K562 (cell line): ENCODE data around the gene WDR72. TPM values are rescaled to one million over a fixed set of nuclear protein-coding genes. Genes with fewer than 3 reads are reported as not detected.

Experiments used
- ATAC-seq: fragments of 200-7000 bp; cut with Tn5 transposase; 3 replicates; pipeline ENCODE4 v1.9.1; 2020; ENCODE audit warnings: moderate library complexity
- BruUV-seq: library from RNA; stranded (reverse); fragments of 400-500 nt; replicated peaks from 2 replicates; lab custom pipeline; 2021; lab: Mats Ljungman, UMichigan
- CTCF ChIA-PET: fragments of 300-600 bp; formaldehyde crosslinking; extraction: SDS; loops from one replicate; lab custom pipeline; 2021; ENCODE audit warnings: low intra/inter-chr PET ratio; lab: Yijun Ruan, JAX
- POLR2A ChIA-PET: fragments of 300-600, 350-650 bp; sonication (Branson Sonifier 250); formaldehyde crosslinking; extraction: SDS; loops from one replicate; lab custom pipeline; 2021; ENCODE audit warnings: antibody characterized with exemption, inconsistent platforms; lab: Yijun Ruan, JAX
- DNase-seq, 4 experiments: peaks; one replicate each; pipeline versions ENCODE4 v3.0.0 to v3.0.0-alpha.2; 2011 to 2018; ENCODE audit warnings: low spot score in 3 of 4, mixed read lengths in 3 of 4; ENCODE audit errors: extremely low read depth in 1 of 4
- FAIRE-seq: peaks from 2 replicates; lab custom pipeline; 2011; peaks lifted over from hg19 to GRCh38; lab: Jason Lieb, UNC
- H2AFZ ChIP-seq: 2 replicates; pipeline ENCODE4 v1.6.0; 2011; ENCODE audit warnings: low read depth, low read length, control low read depth, inconsistent platforms
- H3K27ac ChIP-seq: fragments of 200-600 bp; 3 replicates; pipeline ENCODE4 v1.8.0; 2011; ENCODE audit warnings: low read depth, mild to moderate bottlenecking, control low read depth, inconsistent platforms, low read length, moderate library complexity, mixed read lengths; ENCODE audit errors: extremely low read depth
- H3K27me3 ChIP-seq, 2 experiments: fragments of 300-600 bp in 1 of 2; 2 replicates in 1 of 2; 3 replicates in 1 of 2; pipeline versions ENCODE4 v1.6.0 to v1.8.0; 2011; ENCODE audit warnings: inconsistent platforms in 2 of 2, low read length in 2 of 2, mild to moderate bottlenecking in 1 of 2, mixed read lengths in 1 of 2, moderate library complexity in 1 of 2; ENCODE audit not compliant: control insufficient read depth in 2 of 2, insufficient read depth in 2 of 2
- H3K36me3 ChIP-seq: fragments of 300-600 bp; 3 replicates; pipeline ENCODE4 v1.8.0; 2011; ENCODE audit warnings: mild to moderate bottlenecking, low read length, inconsistent platforms; ENCODE audit not compliant: control insufficient read depth, insufficient read depth
- H3K4me1 ChIP-seq, 2 experiments: fragments of 200-600 bp in 1 of 2; replicated peaks in 1 of 2; 2 replicates in 1 of 2; 3 replicates in 1 of 2; pipeline versions ENCODE4 v1.5.1 to v1.8.0; 2011; ENCODE audit warnings: inconsistent platforms in 2 of 2, low read length in 2 of 2, mild to moderate bottlenecking in 1 of 2, mixed read lengths in 1 of 2, moderate library complexity in 1 of 2; ENCODE audit not compliant: control insufficient read depth in 2 of 2, insufficient read depth in 2 of 2
- H3K4me2 ChIP-seq: 2 replicates; pipeline ENCODE4 v1.6.1; 2011; ENCODE audit warnings: low read length, control low read depth, inconsistent platforms, mixed read lengths; ENCODE audit not compliant: insufficient read depth
- H3K4me3 ChIP-seq: fragments of 200-600 bp; sonication (generic), shearing (Covaris generic); 2 replicates; pipeline ENCODE4 v1.5.1; 2016; ENCODE audit warnings: control low read depth, inconsistent platforms
- H3K79me2 ChIP-seq: fragments of 200-600 bp; 3 replicates; pipeline ENCODE4 v1.8.0; 2011; ENCODE audit warnings: low read length, inconsistent platforms; ENCODE audit not compliant: control insufficient read depth, insufficient read depth
- H3K9ac ChIP-seq, 2 experiments: 2 replicates each; pipeline versions ENCODE4 v1.6.0 to v1.6.1; 2011; ENCODE audit warnings: low read depth in 2 of 2, low read length in 2 of 2, control low read depth in 1 of 2, inconsistent platforms in 1 of 2, mild to moderate bottlenecking in 1 of 2, mixed read lengths in 1 of 2; ENCODE audit not compliant: insufficient read depth in 1 of 2
- H3K9me1 ChIP-seq: one replicate; pipeline ENCODE4 v1.6.0; 2011; ENCODE audit warnings: inconsistent platforms, mild to moderate bottlenecking, low read length, moderate library complexity; ENCODE audit not compliant: control insufficient read depth, insufficient read depth
- H3K9me3 ChIP-seq: replicated peaks from 2 replicates; pipeline ENCODE4 v1.5.1; 2011; ENCODE audit warnings: low read depth, low read length, inconsistent platforms; ENCODE audit not compliant: control insufficient read depth, insufficient read depth
- H4K20me1 ChIP-seq: replicated peaks from 2 replicates; pipeline ENCODE4 v1.6.1; 2011; ENCODE audit warnings: low read length, inconsistent platforms, mixed read lengths; ENCODE audit not compliant: control insufficient read depth, insufficient read depth
- BDP1 ChIP-seq: IDR thresholded peaks from 3 replicates; pipeline ENCODE4 v1.6.1; 2011; ENCODE audit not compliant: insufficient read length, insufficient read depth
- BRD4 ChIP-seq: fragments of 200-600 bp; sonication (generic); IDR thresholded peaks from 2 replicates; pipeline ENCODE4 v1.6.1; 2017; ENCODE audit warnings: inconsistent platforms
- CBX2 ChIP-seq: fragments of 200-600 bp; sonication (generic); IDR thresholded peaks from one replicate; pipeline ENCODE4 v1.6.1; 2012; ENCODE audit warnings: mild to moderate bottlenecking, low read length, inconsistent platforms; ENCODE audit not compliant: insufficient read depth, poor library complexity, severe bottlenecking
- CTCF ChIP-seq, 3 experiments: IDR thresholded peaks in 2 of 3; conservative IDR thresholded peaks in 1 of 3; 2 replicates each; pipeline ENCODE4 v1.5.1; 2011 to 2012; ENCODE audit warnings: low read length in 3 of 3, mild to moderate bottlenecking in 3 of 3, control low read depth in 2 of 3, improper control_type of control experiment in 1 of 3, inconsistent platforms in 1 of 3, low read depth in 1 of 3, mixed read lengths in 1 of 3, moderate library complexity in 1 of 3; ENCODE audit not compliant: insufficient read depth in 2 of 3
- EHMT2 ChIP-seq: fragments of 450-650 bp; IDR thresholded peaks from 2 replicates; pipeline ENCODE4 v1.6.1; 2018; ENCODE audit warnings: antibody characterized with exemption
- ERF ChIP-seq: fragments of 450-650 bp; formaldehyde crosslinking; IDR thresholded peaks from 2 replicates; pipeline ENCODE4 v1.4.0; 2020; ENCODE audit warnings: mild to moderate bottlenecking, mixed read lengths
- FOXA3 ChIP-seq, 2 experiments: fragments of 450-650 bp in 1 of 2; sonication (generic) in 1 of 2; formaldehyde crosslinking; IDR thresholded peaks in 1 of 2; conservative IDR thresholded peaks in 1 of 2; 2 replicates each; pipeline versions ENCODE4 v1.4.0 to v1.8.0; 2020 to 2022; ENCODE audit warnings: mild to moderate bottlenecking in 2 of 2, missing genetic modification reagents in 1 of 2
- GATA2 ChIP-seq: sonication (generic); formaldehyde crosslinking; IDR thresholded peaks from 2 replicates; pipeline ENCODE4 v1.4.0; 2020; ENCODE audit warnings: mild to moderate bottlenecking, missing genetic modification reagents
- HMG20B ChIP-seq: fragments of 250-450 bp; sonication (Bioruptor Pico); IDR thresholded peaks from 2 replicates; pipeline ENCODE4 v1.5.0; 2021; ENCODE audit warnings: mild to moderate bottlenecking
- KLF1 ChIP-seq: fragments of 450-650 bp; IDR thresholded peaks from 2 replicates; pipeline ENCODE4 v1.6.1; 2016; ENCODE audit warnings: missing genetic modification characterization, missing compliant biosample characterization
- PCBP2 ChIP-seq: fragments of 200-400 bp; formaldehyde crosslinking; IDR thresholded peaks from 2 replicates; pipeline ENCODE4 v1.6.1; 2018; ENCODE audit warnings: low read length, low read depth, mild to moderate bottlenecking, moderate library complexity; ENCODE audit not compliant: poor library complexity, severe bottlenecking
- RFX1 ChIP-seq: fragments of 450-650 bp; IDR thresholded peaks from 2 replicates; pipeline ENCODE4 v1.6.1; 2016; ENCODE audit warnings: mild to moderate bottlenecking, moderate library complexity
- SMARCB1 ChIP-seq: IDR thresholded peaks from 2 replicates; pipeline ENCODE4 v1.6.1; 2011; ENCODE audit warnings: improper control_type of control experiment, low read depth; ENCODE audit not compliant: insufficient read length
- ZBTB34 ChIP-seq: fragments of 250-450 bp; sonication (Bioruptor Pico); IDR thresholded peaks from 2 replicates; pipeline ENCODE4 v1.8.0; 2021; ENCODE audit warnings: mild to moderate bottlenecking, moderate library complexity
- ZNF436 ChIP-seq: fragments of 250-450, 450-650 bp; sonication (Bioruptor Pico); formaldehyde crosslinking; IDR thresholded peaks from 2 replicates; pipeline ENCODE4 v1.7.0; 2020; ENCODE audit warnings: mild to moderate bottlenecking
- WGBS: fragments of 100-300 bp; shearing (Covaris generic); methylation state at CpG from one replicate; pipeline ENCODE4 v1.1.6; 2016; ENCODE audit warnings: low coverage, mixed read lengths; ENCODE audit not compliant: insufficient coverage; ENCODE audit errors: missing lambda C conversion rate; 5-methylcytosine and 5-hydroxymethylcytosine counted together
- in situ Hi-C: fragments of 300-500 bp; cut with MboI; formaldehyde crosslinking; loops from 4 replicates; pipeline ENCODE4 v1.15.0; 2018; ENCODE audit warnings: inconsistent platforms, mixed read lengths
- intact Hi-C: fragments of 100-400 bp; cut with micrococcal nuclease; formaldehyde crosslinking; loops from 2 replicates; pipeline ENCODE4 v1.14.2; 2022
- polyA plus RNA-seq, 8 experiments: library from polyadenylated mRNA; depleted of rRNA in 4 of 8; stranded (reverse) in 5 of 8; unstranded in 3 of 8; fragments of >200 nt; fragmentation: Nextera tagmentation in 2 of 8; fragmentation: Illumina TruSeq in 1 of 8; extraction: Ambion mirVana in 2 of 8; extraction: Trizol in 1 of 8; gene quantifications; 2 replicates each; pipeline versions ENCODE4 v1.2.1 to v1.2.3, GENCODE V29; 2011 to 2014; ENCODE audit warnings: inconsistent platforms in 1 of 8, missing spikeins in 1 of 8
- total RNA-seq, 7 experiments: library from RNA; depleted of rRNA in 6 of 7; stranded (reverse); fragments of >200 nt in 6 of 7; fragmentation: Illumina TruSeq in 2 of 7; extraction: Trizol in 2 of 7; gene quantifications; 2 replicates each; pipeline versions ENCODE4 v1.2.1 to v1.2.3, GENCODE V29; 2011 to 2021; ENCODE audit warnings: low replicate concordance in 1 of 7

WDR72 gene
- total and polyA plus RNA-seq, 9 of the 15 experiments (the other 6 are each of a cell fraction or from before 2014, with no cell fraction given), result 0.01 TPM; not detected in 8

- no peak overlapping the region for H3K9ac ChIP-seq
- no TSS peak for BruUV-seq
- H3K4me1 ChIP-seq, result no peaks in the 10 kb centered on the region
- H3K9me1 ChIP-seq, result no peaks in the 10 kb centered on the region
- TF ChIP-seq CTCF (IDR thresholded peaks at IDR 0.05 in 2 of 3, conservative IDR thresholded peaks at IDR 0.05 in 1 of 3; ENCODE audit: insufficient read depth in 2 of 3, low read depth in 1 of 3, low read length in 3 of 3), result no peak
- no peak for TF ChIP-seq SMARCB1
- TF ChIP-seq RFX1, result no peak
- no peak for TF ChIP-seq KLF1 (tag)
- no peak for TF ChIP-seq BDP1
- TF ChIP-seq EHMT2, result no peak
- no peak for TF ChIP-seq GATA2 (CRISPR knock-in tag)
- no peak for TF ChIP-seq FOXA3 (CRISPR knock-in tag; conservative IDR thresholded peaks at IDR 0.05 in 1 of 2, IDR thresholded peaks at IDR 0.05 in 1 of 2)
- TF ChIP-seq PCBP2, result no peak
- no peak for TF ChIP-seq ZNF436 (CRISPR knock-in tag)
- no peak for TF ChIP-seq HMG20B (CRISPR knock-in tag)
- TF ChIP-seq ZBTB34 (CRISPR knock-in tag), result no peak
- no peak for TF ChIP-seq CBX2
- TF ChIP-seq BRD4, result no peak
- TF ChIP-seq ERF (CRISPR knock-in tag), result no peak
- FAIRE-seq (no peak), DNase-seq (no peak), ATAC-seq (no peak)
- ChIA-PET CTCF (no interaction called here), POLR2A (no interaction called here)
- H4K20me1 ChIP-seq, result no peaks in the 10 kb centered on the region
- no peaks in the 10 kb centered on the region for H3K27me3 ChIP-seq
- under 1% methylated on average over 22 of the region's 22 CpGs for WGBS
- in situ Hi-C loops (no loop called here), intact Hi-C loops (no loop called here)
- no peaks in the 10 kb centered on the region for H3K79me2 ChIP-seq
- no peak overlapping the region for H3K4me2 ChIP-seq
- no peaks in the 10 kb centered on the region for H3K9me3 ChIP-seq
- H2AFZ ChIP-seq, result no peak overlapping the region
- H3K27ac ChIP-seq, result no peak overlapping the region
- H3K36me3 ChIP-seq, result no peaks in the 10 kb centered on the region
- no peak overlapping the region for H3K4me3 ChIP-seq
Measured at GRCh38 chr15:53625962-53626845, 133.3 kb downstream of the WDR72 start.
